ENCODE results near the gene CNN1. TPM values are rescaled to one million over a fixed set of nuclear protein-coding genes. Genes with fewer than 3 reads are reported as not detected.

CNN1 gene
- total and polyA plus RNA-seq, 2 of the 8 experiments (the other 6 are each of a cell fraction or from before 2014, with no cell fraction given), result 29.8 to 50.8 TPM

GRCh38 chr19:11494634-11495285 is 43.9 kb upstream of the CNN1 start (continued):
- TF ChIP-seq CBX8 (IDR thresholded peaks at IDR 0.05; ENCODE audit: borderline replicate concordance, low read depth, low read length), result no peak
- TF ChIP-seq SP1 (IDR thresholded peaks at IDR 0.05; ENCODE audit: low read depth, low read length), result no peak
- TF ChIP-seq TEAD4 (IDR thresholded peaks at IDR 0.05; ENCODE audit: low read depth, low read length), result no peak
- no peak for TF ChIP-seq POLR2A (IDR thresholded peaks at IDR 0.05; ENCODE audit: control extremely low read depth in 1 of 2, low read depth in 2 of 2, low read length in 2 of 2)
- TF ChIP-seq BACH1 (IDR thresholded peaks at IDR 0.05; ENCODE audit: low read length), result no peak
- TF ChIP-seq SP2 (IDR thresholded peaks at IDR 0.05; ENCODE audit: low read length), result no peak
- TF ChIP-seq SRF (IDR thresholded peaks at IDR 0.05; ENCODE audit: low read depth, low read length), result no peak
- TF ChIP-seq CBX5 (IDR thresholded peaks at IDR 0.05; ENCODE audit: low read depth, low read length), result no peak
